Measurements from ENCODE around the gene PBRM1.

PBRM1 gene

DNA sequence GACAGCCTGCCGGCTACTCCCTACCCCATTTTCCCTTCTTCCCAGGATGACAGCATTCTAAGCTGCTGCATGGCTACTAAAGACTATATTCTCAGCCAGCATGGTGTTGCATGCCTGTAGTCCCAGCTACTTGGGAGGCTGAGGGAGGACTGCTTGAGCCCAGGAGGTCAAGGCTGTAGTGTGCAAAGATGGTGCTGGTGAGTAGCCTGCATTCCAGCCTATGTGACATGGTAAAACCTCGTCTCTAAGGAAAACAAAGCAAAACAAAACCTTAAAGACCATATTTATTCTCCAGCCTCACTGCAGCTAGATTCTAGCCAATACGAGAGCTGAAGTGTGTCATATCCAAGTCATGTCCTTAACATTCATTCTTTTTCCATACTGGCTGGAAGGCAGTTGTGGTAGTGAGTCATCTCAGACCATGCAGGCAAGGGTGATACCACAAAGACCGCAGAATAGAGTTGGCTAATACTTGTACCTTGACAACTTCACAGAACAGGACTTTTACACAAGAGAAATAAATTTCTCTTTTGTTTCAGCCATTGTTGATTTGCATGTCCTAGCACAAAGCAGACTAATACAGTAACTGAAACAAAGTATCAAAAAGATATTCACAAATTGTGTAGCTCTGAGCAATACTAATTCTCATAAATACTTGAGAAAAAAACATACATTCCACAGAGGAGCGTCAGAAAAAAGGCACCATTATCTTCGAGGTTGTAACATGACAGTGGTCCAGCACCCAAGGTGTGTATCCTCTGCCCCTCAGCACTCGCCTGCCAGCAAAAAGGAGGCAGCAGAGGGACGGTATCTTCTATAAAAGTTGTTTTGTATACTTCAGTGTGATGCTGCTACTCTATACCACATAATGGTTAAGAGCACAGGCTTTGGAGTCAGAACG, 14.8 kb downstream of the PBRM1 start:
- peak; percentile 65 for DNase-seq

DNA sequence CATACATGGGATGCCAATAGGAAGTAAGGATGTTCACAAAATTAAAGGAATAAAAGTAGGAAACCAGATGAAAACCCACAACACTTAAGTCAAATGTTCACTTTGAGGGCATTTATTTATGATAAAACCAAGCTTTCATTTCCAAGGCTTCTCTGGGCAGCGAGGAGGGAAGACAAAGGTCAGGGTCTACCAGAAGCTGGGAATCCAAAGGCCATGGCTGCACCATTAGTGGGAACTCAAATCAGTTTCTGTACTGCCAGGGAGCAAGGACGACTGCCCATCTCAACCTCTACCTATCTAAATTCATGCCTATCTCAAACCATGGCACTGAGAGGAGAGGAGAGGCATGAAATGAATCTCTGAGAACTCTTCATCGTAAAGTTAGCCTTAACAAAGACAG, 22.6 kb downstream of the PBRM1 start:
- no peak for DNase-seq

DNA sequence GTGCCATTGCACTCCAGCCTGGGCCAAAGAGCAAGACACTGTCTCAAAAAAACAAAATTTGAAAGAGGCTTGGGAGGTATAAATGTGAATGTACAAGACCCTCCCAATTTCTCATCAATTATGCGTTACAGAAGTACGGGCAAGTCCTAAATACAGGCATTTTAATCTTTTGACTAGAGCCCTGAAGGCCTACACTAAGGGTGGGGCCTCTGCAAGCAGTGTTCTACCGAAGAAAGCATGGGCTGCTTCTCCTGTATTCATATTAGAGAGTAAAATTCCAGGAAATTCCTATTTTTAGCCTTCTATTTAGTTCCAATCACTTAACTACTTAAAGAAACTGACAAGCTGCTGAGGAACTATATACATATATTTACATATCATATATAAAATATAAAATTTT, 25.7 kb downstream of the PBRM1 start:
- no peak for DNase-seq

DNA sequence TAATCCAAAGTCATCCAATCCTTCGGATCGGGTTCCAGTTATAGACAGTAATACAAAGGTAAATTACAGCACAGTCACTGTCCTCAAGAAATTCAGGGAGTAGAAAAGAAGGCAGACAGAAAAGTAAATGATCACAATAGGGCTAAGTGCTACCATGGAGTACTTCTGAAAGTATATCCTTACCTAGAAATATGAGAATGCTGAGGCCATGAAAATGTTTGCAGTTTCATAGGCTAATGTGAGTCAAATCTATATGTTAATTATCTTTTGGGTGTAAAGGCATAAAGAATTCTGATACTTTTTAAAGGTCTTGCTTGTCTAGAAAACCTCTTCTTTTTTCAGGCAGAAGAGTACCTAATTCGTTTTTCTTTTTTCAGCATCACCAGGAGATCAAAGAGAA, 29.8 kb downstream of the PBRM1 start:
- no peak for DNase-seq

DNA sequence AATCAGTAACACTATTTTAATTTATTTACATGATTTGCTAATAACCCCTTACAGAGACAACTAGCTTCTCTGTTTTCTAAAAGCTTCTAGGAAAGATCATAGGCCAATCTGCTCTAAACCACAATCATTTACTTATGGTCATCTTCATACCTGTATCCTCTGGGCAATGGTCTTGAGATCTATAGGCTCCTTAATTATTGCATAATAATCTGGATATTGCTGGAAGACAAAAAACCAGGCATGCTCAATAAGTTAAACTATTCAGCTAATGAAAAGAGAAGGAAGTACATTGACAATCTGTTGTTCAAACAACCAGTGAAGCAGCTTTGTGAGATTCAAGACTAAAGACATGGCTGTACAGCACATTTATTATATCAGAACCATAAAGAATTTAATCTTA, 34.1 kb downstream of the PBRM1 start:
- no peak for DNase-seq

DNA sequence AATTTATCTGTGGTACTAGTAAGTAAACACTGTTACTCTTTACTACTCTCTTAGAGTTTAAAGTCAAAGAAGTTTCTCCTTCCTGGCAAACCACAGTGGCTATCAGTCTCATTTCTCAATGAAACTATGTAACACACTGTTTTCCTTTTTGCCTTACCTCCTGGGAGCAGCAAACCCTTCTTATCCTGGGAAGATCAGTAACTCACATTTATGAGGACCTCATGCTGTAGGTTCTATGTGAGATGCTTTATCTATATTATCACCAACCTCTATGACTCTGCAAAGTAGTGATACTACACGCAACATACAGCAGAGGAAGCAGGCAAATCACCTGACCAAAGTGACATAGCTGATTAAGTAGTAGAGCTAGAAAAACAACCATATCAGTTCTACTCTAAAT, 35.3 kb downstream of the PBRM1 start:
- DNase-seq = no peak

DNA sequence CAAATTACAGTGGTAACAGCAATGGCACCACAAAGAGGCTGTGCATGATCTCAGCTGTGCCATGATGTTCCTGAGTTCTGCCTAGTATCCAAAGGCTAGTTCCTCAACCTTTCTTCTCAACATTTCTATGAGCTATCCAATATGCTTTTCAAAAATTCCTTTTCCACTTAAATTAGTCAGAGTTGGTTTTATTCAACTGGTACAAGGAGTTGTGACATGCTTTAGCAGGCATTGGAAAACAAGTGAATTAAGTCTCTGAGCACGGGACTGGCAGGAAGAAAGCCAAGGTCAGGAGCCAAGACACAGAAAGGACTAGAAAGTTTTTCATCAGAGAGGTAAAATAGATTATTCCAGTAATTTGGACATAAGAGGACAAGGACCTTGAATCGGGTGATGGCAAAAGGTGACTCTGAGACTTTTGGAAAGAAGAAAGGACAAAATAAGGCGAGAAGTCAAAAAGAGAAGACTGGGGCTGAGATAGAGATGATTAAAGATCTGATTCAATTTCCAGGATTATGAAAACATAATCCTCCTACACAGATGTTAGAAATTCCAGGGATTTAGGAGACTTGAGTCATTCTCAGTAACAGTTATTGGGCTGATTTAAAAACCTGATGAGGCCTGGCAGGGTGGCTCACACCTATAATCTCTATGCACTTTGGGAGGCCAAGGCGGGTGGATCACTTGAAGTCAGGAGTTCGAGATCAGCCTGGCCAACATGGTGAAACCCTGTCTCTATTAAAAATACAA, 36.1 kb downstream of the PBRM1 start:
- no peak for DNase-seq

DNA sequence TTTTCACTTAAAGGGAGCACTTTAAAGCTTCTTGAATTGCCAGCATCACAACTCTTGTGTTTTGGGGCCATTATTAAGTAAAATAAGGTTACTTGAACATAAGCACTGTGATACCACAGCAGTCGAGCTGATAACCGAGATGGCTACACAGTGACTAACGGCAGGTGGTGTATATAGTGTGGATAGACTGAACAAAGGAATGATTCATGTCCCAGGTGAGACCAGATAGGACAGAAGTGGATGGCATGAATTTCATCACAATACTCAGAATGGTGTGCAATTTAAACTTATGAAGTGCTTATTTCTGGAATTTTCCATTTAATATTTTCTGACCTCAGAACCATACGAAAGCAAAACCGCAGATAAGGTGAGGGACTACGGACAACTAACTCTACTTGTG, 40.2 kb downstream of the PBRM1 start:
- DNase-seq = no peak

DNA sequence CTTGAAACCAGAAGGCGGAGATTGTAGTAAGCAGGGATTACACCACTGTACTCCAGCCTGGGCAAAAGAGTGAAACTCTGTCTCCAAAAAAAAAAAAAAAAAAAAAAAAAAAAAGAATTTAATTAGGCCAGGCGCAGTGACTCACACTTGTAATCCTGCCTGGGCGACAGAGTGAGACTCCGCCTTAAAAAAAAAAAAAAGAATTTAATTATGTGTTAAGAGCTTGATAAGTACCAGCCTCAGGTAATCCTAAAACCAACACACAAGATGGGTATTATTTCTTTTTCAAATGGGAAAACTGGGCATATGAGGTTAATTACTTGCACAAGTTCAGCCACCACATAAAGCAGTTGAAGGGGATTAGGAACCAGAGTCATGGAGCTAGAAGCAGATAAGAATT, 49.0 kb downstream of the PBRM1 start:
- no peak for DNase-seq

DNA sequence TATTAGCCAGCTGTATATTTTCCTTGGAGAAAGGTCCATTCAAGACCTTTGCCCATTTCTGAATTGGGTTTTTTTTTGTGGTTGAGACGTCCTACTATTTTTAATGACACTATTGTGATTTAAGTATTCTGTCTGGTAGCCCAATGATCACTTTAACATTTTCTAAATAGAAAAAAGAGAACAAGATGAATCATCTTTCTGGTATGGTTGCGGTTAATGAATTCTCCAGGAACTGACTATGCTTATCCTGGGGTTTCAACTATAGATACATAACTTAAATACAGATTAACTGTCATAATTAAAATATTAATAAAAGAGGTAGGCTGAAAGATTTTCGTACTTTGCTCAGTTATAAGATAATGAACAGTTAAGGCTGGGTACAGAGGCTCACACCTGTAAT, 51.9 kb downstream of the PBRM1 start:
- DNase-seq = no peak

DNA sequence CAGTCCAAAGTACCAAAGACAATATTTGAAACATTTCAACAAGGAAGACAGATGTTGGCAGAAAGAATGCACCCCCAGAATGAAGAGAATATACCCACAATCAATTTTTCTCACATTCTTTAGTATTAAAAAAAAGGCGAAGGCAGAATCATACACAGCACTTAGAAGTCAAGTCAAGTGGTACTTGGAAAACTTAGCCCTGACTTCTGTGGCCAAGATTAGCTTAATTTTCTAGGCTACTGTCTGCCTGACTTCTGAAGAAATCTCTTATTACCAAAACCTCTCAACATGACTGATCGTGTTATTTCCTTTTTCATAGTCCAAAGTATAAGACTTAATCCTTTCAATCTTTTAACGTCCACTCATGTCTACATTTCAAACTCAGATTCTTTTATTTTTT, 60.7 kb downstream of the PBRM1 start:
- DNase-seq = no peak

DNA sequence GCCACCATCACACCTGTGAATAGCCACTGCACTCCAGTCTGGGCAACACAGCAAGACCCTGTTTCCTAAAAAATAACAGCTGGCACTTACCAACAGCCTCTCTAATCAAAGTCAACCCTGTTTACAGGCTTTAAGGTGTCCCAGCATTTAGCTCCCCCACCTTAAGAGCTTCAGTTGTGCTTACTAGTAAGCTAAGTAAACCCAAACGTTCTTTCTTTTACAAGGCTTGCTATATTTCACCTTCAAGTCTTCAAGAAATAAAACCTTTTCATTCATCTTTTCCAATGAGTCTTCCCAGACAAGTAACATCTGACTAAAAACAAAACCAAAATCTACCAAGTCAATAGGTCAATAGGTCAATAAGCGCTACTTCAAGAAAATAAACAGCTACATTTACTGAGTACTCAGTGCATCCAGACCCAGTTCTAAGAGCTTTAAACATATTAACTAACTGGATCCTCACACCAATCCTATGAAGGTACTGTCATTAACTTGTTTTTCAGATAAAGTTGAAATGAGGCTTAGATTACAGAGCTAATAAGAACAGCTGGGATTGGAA, 62.4 kb downstream of the PBRM1 start:
- DNase-seq = no peak

DNA sequence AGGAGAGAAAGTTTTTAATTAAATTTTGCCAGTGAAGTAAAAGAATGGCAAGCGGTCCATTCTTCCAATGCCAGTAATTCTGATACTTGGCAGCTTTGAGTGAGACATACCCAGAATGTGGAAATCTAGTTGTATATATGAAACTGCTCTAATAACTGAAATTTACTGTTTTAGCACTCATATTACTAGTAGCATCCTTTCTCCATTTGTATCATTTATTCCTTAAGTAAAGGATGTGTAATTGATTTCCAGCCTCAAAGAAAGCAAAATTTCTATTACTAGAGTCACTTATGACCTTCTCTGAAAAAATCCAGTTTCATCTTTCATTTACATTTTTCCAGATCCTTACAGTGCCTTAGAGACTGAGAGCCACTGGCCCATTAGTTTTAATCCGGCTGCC, 65.1 kb downstream of the PBRM1 start:
- no peak for DNase-seq

DNA sequence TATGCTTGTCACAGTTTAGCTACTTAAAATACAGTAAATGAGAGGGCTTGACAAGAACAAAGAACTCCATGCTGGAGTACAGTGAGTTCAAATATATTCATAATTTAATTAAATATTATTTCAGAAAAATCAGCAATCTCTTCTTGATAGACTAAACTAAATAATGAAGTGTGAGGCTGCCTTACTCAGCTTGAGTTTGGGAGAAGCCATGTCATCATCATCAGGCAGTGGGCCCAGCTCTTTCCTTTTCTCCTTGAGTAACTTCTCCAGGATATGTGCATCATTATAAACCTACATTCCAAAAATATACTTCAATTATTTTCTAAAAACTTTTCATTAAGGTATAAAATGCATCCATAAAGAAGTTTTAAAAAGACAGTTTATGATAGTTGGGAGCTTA, 70.5 kb downstream of the PBRM1 start:
- DNase-seq = no peak

DNA sequence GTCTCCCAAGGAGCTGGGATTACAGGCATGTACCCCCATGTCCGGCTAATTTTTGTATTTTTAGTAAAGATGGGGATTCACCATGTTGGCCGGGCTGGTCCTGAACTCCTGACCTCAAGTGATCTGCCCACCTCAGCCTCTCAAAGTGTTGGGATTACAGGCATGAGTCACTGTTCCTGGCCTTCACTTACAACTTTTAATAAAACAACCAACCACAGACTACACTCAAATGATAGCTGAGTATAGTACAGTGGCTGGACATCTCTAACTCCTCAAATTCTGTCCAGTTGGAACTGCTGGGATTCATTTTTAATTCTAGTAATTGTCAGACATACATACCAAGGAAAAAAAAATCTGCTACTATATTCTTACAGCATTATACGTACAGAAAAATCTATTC, 71.0 kb downstream of the PBRM1 start:
- no peak for DNase-seq

DNA sequence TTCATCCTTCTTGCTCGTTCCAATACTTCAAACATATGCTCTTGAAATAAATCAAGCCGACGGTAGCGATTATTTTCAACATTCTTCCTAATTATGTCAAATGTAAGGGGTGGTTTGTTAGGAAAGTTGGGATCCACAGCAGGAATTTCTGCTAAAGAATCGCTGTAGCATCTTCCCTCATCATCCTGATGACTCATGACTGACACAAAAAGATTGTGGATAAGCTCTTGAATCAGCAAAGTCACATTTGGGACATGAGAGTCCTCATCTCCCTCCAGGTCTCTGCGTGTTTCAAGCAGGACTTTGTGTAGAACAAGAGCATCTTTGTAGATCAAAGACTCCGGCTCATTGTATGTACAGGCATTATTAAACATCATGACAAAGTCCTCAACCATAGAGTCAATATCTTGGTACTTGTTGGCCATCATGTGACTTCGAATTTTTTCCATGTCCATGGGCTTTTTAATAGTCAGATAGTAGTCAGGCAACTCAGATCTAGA, 76.3 kb downstream of the PBRM1 start:
- no peak for DNase-seq

DNA sequence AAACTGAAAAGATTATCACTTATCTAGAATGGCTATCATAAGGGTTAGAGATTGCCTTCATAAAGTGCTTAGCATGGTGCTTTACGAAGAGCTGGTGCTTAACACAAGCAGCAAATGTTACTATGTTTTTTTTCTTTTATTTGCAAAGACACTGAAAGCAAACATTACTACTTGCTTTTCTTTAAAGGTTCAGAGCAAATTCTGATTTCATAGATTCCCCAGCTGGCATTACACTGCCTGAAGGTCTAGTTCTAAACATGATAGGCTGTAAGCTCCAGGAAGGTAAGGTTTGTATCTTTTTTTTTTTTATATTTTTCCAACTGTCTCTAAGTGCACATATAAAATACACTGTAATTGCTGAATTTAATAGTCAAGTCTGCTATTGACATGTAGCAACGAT, 77.4 kb downstream of the PBRM1 start:
- DNase-seq = no peak

DNA sequence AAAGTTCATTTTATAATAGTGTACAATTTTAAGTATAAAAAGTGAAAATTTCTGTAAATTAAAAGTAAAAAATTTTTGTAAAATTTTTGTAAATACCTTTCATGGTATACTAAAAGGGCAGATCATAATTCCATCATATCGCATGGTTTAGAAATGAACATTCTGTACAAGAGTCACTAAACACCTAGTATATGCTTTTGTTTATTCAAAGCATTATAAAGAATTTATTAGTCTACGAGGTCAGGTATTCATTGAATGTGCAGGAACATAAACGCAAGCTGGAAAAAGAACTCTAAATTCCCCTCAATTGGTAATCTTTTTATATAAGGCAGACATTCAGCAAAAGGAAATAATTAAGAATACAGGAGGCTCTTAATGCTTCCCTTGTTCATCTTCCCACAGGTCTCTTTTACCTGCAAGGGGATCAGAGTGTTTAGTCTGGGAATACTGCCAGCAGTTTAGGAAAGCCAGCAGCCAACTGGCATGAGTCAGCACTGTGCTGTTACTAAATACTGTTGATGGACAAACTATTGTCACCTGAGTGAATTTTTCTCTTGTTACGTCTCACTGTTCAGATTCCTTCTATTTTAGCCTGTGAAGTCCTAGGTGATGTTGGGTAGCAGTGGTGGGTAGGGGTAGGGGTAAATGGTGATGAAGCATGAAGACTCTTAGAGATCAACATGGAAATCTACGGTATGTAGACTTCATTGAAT, 79.2 kb downstream of the PBRM1 start:
- DNase-seq = no peak

DNA sequence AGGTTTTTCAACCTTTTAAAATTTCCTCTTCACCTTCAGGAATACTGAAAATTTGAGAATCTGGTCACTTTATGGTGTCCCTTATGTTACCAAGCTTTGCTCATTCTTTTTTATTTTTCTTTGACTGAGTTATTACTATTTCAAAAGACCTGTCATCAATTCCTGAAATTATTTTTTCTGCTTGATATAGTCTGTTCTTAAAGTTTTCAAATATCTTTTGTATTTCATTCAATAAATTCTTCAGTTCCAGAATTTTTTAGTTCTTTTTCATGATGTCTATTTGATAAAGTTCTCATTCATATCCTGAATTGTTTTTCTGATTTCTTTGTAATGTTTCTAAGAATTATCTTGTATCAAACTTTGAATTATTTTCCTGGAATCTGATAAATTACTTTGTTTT, 85.5 kb downstream of the PBRM1 start:
- DNase-seq = no peak

DNA sequence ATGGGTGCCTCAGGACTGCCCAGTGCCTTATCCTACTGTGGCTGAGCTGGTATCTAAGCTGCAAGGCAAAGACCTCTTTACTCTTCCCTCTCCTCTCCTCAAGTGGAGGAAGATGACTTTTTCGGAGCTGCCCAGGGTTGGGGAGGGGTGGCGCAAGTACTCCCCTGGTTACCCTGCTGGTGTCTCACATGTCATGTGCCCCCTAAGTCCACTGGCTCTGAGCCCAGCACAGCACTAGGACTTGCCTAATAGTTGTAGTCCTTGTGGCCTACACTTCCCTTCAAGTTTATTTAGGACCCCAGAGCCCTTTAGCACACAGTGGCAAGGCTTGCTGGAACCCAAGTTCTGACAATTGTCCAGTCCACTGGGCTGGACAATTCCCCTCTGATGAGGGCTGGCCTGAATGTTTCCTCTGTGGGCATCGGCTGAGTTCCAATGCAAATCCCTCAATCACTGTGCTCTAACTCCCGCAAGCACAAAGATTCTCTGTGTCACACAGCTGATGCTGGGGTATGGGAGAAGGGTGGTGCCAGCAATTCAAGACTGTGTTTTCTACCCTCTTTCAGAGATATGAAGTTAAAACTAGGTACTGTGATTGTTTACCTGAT, 89.0 kb downstream of the PBRM1 start:
- no peak for DNase-seq

DNA sequence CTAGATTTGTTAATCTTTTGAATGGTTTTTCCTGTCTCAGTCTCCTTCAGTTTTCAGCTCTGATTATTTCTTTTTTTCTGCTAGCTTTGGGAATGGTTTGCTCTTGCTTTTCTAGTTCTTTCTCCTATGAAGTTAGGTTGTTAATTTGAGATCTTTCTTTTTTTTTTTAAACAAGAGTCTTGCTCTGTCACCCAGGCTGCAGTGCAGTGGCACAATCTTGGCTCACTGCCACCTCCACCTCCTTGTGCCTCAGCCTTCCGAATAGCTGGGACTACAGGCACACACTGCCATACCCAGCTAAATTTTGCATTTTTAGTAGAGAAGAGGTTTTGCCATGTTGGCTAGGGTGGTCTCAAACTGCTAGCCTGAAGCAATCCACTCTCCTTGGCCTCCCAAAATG, 92.6 kb downstream of the PBRM1 start:
- no peak for DNase-seq

DNA sequence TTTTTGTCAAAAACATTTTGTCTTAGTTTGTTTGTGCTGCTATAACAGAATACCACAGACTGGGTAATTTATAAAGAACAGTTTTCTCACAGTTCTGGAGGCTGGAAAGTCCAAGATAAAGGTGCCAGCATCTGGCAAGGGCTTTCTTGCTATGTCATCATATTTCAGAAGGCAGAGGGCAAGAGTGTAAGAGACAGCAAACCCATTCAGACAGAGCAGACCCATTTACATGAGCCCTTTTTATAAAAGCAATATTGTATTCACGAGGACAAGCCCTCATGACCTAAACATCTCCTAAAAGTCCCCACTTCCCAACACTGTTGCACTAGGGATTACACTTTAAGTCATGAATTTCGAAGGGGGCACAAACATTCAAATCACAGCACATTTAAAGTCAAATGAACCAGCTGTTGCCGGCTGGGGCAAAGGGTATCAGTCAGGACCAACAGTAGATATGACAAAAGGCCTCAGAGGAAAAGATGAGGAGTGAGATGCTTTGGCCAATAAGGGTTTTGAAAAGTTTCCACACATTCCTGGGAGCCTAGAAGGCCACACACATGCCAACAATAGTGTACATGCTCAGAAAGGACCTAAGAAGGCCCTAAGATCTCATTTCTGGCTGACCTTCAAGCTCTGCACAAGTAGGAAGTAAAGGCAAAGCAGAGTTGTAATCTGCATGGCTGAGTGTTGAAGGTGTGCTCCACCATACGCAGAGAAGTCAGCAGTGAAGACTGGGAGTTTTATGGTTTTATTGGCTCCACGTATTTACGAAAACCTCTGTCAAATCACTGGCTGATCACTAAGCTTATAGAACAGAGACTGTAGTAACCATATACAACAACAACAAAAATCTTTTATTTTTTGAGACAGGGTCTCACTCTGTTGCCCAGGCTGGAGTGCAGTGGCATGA, 111.4 kb downstream of the PBRM1 start:
- DNase-seq = no peak
